Jurkat, Clone E6-1 (cell line): ENCODE results near the gene HOXB9.

Experiments used
- DNase-seq: peaks from one replicate; pipeline ENCODE4 v3.0.0-alpha.2; 2011; ENCODE audit warnings: low read depth, low spot score
- H3K4me3 ChIP-seq: 2 replicates; pipeline ENCODE4 v1.5.1; 2011; ENCODE audit warnings: mild to moderate bottlenecking, low read length, control low read depth, moderate library complexity

HOXB9 gene

DNA sequence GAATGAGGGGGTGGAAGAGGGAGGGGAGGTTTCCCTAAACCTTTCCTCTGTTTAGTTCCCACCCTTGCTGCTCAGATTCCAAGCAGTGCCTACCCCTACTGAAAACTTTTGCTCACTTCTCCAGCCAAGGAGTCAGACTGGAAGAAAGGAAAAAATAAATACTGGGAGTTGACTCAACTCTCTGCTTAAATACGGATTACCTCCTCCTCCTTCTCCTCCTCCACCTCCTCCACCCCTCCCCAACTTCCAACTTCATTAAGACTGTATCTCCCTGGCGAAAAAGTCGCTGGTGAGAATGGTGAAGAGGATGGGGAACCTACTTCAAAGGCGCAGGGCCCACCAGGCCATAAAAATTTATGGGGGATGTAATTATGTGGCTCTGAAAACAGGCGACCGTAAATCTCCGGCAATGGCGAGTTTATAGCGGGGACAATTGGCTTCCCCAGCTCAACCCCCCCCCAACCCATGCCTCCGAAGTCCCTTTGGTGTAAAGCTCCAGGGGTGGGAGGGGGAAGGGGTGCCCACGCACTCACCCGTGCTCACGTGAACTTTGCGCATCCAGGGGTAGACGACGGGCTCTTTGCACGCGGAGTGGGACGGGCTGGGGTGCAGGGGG is 48.7 kb downstream of the HOXB9 start:
- DNase-seq, result no peak
- peak overlapping the region; percentile 86 for H3K4me3 ChIP-seq

- H3K4me3 ChIP-seq, result peak overlapping the region; percentile 86
- DNase-seq, result no peak
These were observed 49.5 kb downstream of the HOXB9 start for GRCh38 chr17:48576479-48577309.

DNA sequence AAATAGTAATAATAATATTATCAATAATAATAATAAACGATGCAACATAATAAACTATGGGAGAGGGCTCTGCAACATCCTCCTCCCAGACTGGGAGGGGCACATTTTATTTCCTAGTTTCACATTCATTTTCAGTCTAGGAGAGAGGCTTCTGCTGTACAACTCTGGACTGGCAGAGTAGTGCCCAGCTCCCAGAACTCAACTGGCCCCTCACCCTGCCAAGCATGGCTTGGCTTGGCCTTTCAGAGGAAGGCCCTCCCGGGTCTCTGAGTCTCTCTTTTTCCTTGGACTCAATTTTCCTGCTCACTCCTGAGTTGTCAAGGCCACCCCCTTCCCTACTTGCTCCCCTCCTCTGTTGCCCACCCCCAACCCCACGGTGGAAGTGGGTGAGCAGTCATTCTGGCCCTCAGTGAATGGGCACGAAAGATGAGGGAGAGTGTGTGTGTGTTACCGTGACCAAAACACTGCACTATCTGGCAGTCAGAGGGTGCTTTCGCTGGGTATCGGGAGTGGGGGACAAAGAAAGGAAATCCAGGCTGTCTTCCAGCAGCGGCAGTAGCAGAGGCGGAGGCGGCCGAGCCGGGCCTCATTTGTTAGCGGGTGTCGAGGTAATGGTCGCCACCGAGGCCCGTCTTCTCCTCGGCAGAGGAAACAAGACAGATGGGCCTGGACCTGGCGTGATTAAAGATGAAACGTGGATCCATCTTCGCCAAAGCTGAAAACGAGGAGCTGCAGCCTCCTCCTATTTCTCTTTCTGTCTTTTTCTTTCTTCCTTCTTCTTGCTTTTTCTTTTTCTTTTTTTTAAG is 50.3 kb downstream of the HOXB9 start:
- DNase-seq, result no peak
- H3K4me3 ChIP-seq, result no peak overlapping the region

DNA sequence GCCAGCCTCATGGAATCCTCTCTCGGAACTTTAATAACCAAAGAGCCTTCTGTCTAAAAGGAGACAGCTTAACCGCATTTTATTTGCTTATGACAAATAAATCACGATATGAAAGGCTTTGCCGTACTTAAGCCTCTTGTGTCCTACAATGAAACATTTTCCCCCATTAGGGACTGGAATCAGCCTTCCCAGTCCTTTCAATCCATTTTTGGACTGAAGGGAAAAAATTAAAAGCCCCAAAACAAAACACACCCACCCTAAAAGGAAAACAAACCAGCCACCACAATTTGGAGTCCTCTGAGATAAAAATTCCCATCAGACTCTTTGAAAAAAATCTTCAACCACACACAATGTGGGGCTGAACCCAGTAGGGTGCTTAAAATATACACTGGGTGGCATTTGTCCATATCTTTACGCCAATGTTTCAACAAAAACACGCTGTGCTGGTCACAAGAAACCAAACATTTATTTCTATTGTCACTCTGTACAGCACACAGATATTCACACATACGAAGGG is 51.0 kb downstream of the HOXB9 start:
- no peak for DNase-seq
- H3K4me3 ChIP-seq, result no peak overlapping the region

DNA sequence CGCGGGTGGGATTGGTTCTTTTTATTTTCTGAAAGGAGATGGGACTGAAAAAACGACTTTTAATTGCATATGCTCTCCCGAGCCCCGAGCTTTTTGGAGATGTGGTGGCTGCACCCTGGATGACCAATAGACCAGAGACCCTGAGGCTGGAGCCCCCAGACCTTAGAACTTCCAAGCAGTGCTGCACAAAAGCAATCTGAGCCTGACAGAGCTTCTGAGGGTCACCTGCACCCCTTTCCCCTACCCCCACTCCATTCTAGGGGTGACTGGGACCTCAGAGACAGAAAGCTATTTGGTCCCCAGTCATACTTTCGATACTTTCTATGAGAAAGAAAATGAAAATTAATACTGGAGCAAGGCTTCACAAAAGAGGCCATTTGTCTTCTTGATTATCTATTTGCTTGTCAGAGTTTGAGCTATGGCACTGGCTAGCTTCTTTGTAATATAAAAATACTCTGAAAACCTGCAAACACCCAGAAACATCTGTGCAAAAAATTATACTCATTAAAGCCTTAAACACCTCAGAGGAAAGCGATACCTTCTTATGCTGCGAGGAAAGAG is 51.6 kb downstream of the HOXB9 start:
- no peak for DNase-seq
- H3K4me3 ChIP-seq, result no peak overlapping the region

DNA sequence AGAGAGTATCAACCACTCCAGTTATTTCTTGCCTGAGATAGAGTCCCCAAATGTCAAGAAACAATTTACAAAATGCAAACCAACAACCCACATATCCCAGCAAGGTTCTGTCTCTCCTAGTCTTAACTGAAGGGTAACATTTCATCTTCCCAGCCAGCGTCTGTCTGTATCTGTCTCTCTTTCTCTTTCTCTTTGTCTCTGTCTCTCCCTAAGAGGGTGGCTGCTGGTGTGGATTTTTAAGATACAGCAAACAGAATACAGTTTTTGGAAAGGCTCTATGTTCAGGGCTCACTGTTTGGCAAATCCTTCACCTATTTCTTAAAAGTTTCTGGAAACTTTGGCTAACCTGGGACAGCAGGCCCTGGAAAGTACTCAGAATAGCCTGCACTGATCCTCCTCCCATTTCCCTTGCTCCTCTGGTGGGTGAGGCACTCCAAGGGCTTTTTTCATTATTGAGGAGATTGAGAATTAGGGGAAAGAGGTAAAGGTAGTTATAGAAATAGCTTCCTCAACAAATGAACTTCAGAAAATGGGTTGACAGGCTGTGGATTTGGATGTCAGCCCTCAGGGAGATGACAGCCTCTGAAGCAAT is 54.2 kb downstream of the HOXB9 start:
- no peak for DNase-seq
- no peak overlapping the region for H3K4me3 ChIP-seq
